ENCODE results near the gene LRRC37A2. TPM values are rescaled to one million over a fixed set of nuclear protein-coding genes. Genes with fewer than 3 reads are reported as not detected.
"Not testable (repeated sequence)": the region's sequence is repeated elsewhere in the genome, so short reads cannot be mapped to it uniquely, and the experiment has no call there.

The LRRC37A2 gene
- 3.0 and 5.1 TPM in 2 replicates for total RNA-seq

DNA sequence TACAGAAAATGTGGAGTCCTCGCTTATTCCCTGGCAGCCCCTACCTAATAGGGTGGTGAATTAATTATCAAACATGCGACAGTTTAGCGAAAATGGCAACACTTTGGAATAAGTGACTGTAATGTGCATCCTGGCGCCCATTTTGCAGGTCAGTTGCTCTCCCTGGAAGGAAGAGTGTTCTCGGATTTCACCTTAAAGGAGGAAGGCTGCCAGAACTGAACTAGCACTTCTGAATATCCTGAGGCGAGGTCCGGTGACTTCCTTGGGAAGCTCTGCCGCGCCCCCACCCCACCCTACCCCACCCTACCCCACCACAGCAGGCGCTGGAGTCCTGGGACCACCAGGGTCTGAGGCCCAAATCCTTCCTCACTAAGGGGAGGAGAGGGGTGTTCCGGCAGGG is at the start of gene LRRC37A2:
TSS of gene LRRC37A2 (plus strand) at position 301 of the 400 bp plus-strand sequence. CDS start 245 bp downstream, outside the sequence.
- not testable (repeated sequence) for DNase-seq

DNA sequence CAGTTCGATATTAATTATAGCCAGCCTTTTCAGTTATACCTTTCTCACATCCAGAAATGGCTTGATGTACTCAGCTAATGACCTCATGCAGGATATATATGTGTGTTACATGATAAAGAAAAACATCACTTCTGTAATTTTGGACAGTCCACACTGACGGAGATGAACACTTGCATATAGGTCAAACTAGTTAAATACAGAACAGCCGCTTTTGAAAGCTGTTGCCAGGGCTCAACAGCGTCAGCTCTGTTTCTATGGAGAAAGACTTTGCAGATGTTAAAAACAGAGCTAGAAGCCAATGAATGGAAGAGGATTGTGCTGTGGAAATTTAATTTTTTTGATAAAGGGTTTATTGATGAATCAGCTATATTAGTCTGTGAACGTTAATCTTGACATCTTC is 44.6 kb upstream of the LRRC37A2 start:
- DNase-seq = not testable (repeated sequence)

DNA sequence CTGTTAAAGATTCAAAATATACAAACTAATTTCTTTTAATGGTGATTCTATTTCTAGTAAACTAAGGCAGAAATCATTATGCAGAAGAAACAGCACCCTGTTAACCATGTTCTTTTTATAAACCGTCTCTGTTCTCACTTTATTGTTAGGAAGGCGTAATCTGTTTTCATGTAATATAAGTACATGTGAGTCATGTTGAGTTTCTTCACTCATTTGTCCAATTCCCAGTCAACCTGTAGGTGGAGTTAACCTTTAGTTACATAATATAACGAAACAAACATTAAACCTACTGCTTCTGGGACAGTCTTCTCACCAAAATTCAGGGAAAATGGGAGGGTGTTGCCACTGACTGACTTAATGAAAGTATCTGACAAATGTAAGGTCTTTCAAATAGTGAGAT is 37.8 kb upstream of the LRRC37A2 start:
- not testable (repeated sequence) for DNase-seq

DNA sequence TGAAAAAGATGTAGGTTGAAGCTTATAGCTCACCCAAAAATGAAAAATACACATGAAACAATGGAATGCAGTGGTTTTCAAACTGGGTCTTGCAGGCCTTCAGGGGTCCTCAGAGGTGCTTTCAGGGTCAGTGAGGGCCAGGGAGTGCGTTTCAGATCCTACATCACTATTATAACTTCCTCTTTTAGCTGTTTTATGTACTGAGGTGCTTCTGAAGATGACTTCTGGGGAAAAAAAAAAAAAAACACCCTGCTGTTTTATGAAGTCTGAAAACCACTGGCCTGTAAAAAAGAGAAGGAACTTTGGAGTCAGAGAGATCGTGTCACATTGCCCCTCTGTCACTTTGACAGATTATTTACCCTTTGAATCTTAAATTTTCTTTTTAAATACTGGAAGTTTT is 36.7 kb upstream of the LRRC37A2 start:
- DNase-seq = not testable (repeated sequence)

DNA sequence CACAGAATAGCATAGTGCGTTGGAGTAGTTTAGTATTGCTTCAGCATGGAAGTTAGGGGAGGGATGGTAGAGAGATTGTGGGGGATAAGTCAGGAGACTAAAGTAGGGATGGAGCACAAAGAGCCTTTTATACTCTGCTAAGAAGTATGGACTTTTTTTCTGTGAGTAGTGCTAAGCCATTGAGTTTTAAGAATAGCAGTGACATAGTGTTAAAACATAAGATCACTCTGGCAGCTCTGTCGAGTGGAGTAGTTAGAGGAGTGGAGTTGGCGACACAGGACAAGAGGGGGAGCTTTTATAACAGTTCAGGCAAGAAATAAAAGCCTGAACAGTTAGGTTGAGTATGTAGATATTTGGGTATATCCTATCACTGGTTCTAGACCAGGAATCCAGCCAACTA is 33.4 kb upstream of the LRRC37A2 start:
- DNase-seq = not testable (repeated sequence)

DNA sequence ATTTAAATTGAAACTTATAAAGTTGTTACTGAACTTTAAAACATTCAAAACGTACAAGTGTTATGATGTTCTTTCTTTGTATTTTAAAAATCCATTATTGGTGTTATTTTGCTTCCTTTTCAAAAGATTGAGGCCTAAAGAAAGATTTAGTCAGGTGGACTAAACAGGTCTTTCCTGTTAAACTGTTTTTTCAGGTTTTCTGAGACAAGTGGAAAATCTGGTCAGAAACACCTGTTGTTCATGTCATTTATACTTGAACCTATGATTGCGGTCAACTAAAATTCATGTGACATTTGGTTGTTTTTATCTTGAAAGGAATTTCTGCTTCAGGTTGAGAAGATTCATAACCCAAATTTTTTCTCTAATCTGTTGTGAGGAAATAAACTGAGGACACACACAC is 31.0 kb upstream of the LRRC37A2 start:
- not testable (repeated sequence) for DNase-seq

DNA sequence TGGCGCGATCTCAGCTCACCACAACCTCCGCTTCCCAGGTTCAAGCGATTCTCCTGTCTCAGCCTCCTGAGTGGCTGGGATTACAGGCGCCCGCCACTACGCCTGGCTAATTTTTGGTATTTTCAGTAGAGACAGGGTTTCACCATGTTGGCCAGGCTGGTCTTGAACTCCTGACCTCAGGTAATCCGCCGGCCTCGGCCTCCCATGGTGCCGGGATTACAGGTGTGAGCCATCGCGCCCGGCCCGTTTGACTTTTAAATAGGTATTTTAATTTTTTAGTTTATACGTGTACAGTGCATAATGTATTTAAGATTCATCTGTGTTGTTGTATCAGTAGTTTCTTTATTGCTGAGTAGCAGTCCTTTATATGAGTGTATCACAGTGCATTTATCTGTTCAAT is 20.2 kb upstream of the LRRC37A2 start:
- not testable (repeated sequence) for DNase-seq

DNA sequence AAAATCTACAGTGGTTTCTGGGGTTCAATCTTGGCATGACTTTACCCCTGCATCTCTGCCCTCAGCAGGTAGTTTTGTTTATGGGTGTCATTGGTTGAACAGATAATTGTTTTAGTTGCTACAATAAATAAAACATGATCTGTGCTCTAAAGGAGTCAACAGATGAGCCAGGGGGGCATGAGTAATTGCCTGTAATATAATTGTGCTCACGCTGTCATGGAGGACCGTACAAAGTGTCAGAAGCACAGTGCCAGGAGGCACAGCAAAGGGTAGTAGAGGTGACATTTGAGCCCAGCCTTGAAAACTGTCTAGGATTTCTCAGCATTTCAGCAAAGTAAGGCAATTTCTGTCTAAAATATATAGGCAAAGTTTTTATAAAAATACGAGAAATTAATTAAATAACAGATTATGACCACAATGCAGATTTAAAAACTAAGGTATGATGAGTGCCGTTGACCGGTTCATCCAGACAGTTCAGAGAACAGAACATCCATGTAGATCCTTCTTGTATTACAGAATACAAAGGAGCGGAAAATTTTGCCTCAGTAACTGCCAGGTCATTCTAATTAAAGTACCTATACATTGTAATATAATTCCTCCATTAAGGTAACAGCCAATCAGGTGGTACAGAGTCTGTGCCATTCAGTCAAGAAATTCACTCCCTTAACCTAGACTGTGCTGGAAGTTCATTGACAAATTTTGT is 12.7 kb upstream of the LRRC37A2 start:
- DNase-seq = not testable (repeated sequence)

DNA sequence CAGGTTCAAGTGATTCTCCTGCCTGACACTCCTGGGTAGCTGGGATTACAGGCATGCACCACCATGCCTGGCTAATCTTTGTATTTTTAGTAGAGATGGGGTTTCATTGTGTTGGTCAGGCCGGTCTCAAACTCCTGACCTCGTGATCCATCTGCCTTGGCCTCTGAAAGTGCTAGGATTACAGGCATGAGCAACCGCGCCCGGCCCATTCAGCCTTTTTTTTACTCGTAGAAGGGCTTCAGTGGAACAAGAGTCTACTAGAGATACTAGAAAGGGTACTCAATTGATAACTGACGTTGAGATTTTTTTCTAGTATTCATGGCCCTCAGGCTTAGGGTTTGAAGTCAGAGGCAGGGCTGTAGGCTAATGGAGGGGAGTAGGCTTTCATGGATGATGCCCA is 6.4 kb upstream of the LRRC37A2 start:
- not testable (repeated sequence) for DNase-seq

DNA sequence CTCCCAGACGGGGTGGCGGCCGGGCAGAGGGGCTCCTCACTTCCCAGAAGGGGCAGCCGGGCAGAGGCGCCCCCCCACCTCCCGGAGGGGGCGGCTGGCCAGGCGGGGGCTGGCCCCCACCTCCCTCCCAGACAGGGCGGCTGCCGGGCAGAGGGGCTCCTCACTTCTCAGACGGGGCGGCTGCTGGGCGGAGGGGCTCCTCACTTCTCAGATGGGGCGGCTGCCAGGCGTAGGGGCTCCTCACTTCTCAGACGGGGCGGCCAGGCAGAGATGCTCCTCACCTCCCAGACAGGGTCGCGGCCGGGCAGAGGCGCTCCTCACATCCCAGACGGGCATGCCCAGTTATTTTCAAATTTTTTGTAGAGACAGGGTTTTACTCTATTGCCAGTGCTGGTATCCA is 22.4 kb downstream of the LRRC37A2 start:
- DNase-seq = not testable (repeated sequence)

DNA sequence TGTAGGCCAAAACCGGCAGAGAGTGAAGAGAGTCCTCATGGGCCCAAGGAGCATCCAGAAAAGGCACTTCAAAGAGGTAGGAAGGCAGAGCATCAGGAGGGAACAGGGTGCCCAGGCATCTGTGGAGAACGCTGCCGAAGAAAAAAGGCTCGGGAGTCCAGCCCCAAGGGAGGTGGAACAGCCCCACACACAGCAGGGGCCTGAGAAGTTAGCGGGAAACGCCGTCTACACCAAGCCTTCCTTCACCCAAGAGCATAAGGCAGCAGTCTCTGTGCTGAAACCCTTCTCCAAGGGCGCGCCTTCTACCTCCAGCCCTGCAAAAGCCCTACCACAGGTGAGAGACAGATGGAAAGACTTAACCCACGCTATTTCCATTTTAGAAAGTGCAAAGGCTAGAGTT is 36.3 kb downstream of the LRRC37A2 start:
- not testable (repeated sequence) for DNase-seq

DNA sequence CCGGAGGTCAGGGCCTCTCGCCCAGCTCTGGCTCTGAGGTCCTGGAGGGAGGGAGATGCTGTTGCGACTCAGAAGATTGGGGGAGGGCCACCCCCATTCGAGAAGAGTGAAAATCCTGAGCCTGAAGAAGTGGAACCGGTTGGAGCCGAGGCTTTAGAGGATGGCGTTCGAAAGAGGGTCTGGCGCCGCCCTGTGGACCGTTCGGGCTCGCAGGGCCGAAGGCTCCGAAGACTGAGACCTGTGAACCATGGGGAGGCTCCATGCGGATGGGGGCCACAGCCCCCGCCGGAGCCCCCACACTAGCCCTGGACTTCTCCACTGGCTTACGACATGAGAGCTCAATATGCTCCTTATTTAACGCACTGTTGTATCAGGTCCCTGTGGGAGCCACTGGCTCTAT is 46.9 kb downstream of the LRRC37A2 start:
- not testable (repeated sequence) for DNase-seq

DNA sequence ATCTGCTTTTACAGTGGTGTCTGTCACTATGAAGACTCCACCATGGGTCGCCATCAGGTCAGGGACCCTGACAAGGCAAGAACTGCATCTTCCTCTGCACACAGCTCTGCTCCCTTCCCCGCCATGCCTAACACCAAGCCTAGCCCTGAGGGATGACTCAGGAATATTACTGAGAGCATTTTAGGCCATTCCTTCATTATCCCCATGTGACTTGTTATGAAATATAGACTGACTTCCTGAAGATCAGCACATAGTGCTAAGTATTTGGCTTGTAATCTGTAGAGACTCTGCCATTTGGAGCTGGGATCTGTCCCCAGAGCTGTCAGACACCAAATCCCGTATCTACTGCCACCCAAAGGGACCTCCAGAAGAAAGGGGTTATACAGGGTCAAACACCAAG is 47.8 kb downstream of the LRRC37A2 start:
- not testable (repeated sequence) for DNase-seq

DNA sequence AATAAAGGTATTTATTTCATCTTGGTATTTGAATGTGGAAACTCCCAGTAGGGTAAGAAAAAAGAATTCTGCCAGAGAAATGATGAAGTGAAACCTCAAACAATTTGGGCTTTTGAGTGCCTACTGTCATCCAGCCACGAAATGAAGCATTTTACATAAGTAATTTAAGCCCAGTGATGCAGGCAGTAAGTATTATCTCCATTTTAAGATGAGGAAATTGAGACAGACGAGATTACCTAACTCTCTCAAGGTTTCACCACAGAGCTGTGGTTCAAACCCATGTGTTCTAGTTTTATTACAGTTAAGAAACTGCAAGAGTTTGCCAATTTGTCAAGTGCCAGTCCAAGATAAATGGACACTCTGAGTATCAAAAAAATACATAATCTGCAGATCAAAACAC is 54.0 kb downstream of the LRRC37A2 start:
- not testable (repeated sequence) for DNase-seq

DNA sequence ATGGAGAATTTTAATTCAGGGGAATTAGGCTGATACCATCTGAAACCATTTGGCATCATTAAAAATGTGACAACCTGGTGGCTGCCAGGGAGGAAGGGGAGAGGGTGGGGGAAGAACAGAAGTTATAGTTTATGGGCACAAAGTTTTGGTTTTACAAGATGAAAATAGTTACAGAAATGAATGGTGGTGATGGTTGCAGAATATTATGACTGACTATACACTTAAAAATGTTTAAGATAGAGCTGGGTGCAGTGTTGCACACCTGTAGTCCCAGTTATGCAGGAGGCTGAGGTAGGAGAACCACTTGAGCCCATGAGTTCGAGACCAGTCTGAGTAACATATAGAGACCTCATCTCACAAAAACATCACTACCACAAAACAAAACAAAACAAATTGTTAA is 54.7 kb downstream of the LRRC37A2 start:
- not testable (repeated sequence) for DNase-seq

DNA sequence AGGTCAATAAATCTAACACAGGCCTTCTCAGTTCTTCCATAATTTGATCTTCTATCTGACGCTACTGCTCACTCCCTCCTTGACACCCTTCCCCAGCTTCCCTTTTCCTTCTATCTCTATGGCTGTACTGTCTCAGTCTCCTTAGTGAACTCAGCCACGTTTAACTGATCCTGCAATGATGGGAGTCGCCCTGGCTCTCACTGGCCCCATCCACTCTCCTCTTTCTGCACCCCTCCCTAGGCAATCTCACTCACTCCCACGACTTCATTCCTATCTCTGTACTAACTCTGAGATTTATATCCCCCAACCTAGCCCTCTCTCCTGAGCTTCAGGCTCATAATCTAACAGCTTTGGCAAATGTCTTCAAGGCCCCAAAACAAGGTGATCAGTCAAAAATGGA is 59.5 kb downstream of the LRRC37A2 start:
- not testable (repeated sequence) for DNase-seq

DNA sequence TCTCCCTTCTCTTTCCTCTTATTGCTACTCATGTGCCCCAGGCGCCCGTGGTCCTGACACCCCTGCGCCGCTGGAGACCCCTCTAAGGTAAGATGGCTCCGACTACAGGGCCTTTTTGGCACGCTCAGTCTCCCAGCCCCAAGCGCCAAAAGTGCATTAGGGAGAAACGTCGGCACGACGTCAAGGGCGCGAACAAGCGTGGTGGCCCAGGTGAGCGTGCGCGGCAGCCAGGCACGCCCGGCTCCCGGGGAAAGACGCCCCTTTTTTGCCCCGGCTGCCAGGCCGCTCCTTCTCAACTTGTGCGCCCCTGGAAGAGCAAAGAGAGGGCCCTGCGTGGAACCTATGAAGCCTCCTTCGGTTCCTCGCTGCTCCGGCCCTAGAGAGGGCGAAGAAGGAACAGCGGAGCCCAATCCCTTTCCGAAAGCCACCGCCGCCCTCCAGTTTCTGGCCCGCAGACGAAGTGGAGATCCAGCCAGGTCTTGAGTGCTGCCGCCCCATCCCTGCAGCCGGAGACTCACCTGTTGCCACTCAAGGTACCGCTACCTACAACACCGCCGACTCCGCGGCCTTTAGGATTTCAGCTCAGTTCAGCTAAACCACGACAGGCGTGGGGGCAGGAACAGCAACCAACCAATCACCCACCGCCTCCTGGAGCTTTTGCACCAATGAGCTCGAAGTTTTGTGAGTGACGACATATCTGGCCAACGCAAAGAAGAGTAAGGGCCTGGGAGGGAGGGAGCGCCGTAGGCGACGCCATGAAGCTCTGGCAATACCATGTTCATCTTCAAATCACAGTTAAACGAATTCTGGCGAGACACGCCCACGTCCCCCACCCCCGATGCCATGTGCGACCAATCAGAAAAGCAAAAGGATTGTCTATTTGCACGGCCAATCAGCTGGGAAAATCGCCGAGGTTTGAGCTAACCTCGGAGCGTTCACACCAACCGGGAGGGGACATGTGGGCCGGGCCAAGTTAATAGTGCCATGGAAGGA is 67.1 kb downstream of the LRRC37A2 start, which contains the start of gene ARL17A:
TSS of gene ARL17A (minus strand) at position 609 of the 993 bp plus-strand sequence. CDS start 3,369 bp downstream, outside the sequence.
- DNase-seq = not testable (repeated sequence)

DNA sequence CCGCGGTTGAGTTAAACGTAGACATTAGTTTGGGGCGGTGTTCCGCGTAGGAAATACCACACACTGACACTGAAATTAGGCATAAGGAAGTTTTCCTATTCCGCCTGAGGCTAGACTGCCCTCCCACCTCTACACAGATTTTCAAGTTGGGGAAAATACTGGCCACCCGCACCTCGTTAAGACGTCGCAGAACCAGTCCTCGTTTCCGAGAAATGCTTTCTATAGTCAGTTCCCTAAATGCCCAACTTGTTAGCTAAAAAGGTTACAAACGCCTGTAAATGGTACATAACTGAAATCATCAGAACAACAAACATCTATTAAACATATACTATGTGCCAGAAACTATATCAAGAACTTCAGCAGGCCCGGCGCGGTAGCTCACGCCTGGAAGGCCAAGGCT is 67.8 kb downstream of the LRRC37A2 start:
- DNase-seq = not testable (repeated sequence)

DNA sequence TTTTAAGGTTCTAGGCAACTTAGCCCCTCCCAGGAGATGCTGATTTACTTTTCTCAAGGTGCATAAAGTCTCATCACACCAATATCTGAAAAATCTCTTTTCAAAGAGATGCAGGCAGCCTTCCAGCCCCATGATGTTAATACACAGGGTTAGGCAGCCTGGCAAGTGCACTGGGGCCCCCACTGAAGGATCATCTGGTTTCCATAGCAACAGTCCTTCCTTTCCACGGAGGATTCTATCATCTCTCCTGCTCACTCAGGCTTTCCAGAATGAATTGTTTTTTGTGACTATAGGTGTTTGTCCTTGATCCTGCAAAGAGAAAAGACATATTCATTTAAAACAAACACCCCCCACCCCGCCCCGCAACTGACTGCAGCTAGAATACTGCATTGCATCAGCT is 73.2 kb downstream of the LRRC37A2 start:
- not testable (repeated sequence) for DNase-seq

DNA sequence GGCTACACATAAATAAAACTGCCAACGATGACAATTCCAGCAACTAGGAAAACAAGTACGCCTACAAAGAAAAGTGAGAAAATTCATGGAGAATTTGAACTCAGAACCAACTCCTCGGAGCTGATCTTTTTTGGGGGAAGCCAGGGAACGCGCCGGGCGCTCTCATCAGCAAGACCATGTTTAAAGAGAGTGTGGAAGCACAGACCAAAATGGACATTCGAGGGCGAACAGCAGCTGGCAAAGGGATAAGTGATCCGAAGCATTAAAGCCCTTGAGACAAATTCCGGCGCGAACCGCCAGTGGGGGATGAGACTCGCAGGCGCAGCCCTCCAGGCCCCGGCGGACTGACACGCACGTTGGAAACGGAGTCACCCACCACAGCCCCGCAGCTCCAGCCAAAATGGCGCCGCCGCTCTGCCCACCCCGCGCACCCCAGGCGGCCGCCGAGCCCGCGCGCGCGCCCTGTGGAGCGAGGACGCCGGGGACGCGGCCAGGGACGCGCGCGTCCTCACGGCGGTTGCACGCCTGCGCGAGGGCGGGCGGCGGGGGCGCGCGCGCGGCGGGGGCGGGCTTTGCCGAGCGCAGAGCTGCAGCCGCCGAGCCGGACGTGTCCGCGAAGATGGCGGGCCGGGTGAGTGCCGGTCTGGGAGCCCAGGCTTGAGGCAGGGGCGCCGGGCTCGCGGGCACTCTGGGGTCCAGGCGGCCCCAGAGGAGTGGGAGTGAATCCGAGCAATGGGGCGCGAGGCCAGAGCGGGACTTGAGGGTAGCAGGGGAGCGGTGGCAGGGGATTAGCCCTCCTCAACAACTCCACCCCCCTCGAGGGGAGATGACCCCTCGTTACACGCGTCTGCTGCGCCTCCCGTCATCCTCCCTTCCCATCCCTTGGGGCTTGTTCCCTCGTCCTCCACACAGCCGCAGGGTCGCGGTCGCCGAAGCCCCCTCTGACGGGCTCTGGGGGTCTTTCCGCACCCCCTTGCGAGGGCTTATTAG is 78.2 kb downstream of the LRRC37A2 start, which contains the start of gene NSF:
TSS of gene NSF (plus strand) at position 513 of the 990 bp plus-strand sequence. CDS start at position 620, 107 bp downstream.
- DNase-seq = not testable (repeated sequence)

DNA sequence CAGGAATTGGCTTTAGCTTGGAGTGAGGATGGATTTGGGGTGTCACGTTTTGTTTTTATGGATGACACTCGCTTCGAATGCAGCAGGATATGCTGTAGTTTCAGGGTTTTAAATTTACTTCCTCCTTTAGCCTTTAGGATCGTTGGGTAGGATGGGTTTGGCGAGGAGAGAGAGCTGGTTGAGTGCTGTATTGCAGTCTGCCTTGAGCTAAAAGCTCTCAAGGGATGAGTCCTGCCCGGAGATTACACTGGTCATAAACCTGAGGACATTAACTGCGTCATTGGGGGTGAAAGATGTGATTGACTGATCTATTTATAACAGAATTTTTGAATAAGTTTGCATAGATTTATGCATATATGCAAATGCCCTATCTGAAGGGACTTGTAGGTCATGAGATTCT is 79.1 kb downstream of the LRRC37A2 start:
- DNase-seq = not testable (repeated sequence)

All from dermis blood vessel endothelial cell (primary cell).